DND-41 (cell line): ENCODE results near the gene FHOD3.

Experiments
- CTCF ChIP-seq: IDR thresholded peaks from 2 replicates; pipeline ENCODE4 v1.5.1; 2012; ENCODE audit warnings: borderline replicate concordance, low read length, moderate library complexity, mild to moderate bottlenecking; ENCODE audit not compliant: poor library complexity, severe bottlenecking; ENCODE audit errors: extremely low read depth
- EZH2 ChIP-seq: IDR thresholded peaks from 3 replicates; pipeline ENCODE4 v1.6.1; 2012; ENCODE audit warnings: borderline replicate concordance, low read depth, mild to moderate bottlenecking, moderate library complexity, low read length, inconsistent platforms; ENCODE audit not compliant: severe bottlenecking

- no peak for TF ChIP-seq CTCF
- TF ChIP-seq EZH2: no peak
Measured at GRCh38 chr18:36249392-36249791, 48.1 kb upstream of the FHOD3 start.
